ENCODE measurements around the gene TLE2.

DNA sequence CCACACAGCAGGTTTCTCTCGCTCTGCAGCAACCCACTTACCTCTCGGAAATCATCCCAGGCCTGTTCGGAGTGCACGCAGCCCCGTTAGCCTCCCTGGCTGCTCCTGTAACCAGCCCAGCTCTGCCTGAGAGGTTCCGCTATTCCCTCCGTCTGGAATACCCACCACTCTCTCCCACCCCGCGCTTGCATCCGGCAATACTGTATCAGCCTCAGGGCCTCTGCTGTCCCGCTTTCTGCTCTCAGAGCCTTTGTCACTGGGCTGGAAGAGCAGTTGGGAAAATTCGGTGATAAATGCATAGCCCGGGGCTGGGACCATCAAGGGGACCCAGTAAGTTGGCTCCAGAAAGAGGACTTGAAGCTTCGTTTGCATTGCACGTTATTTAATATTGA lies 52.5 kb downstream of the TLE2 start:
- TF ChIP-seq SMC3 (IDR thresholded peaks at IDR 0.05; ENCODE audit: low read depth, low read length) (no peak), CEBPB (IDR thresholded peaks at IDR 0.05; ENCODE audit: low read depth, low read length) (no peak), POLR2A (IDR thresholded peaks at IDR 0.05; ENCODE audit: low read depth, low read length) (no peak), RCOR1 (IDR thresholded peaks at IDR 0.05; ENCODE audit: insufficient replicate concordance, low read length) (no peak), FOS (IDR thresholded peaks at IDR 0.05; ENCODE audit: low read depth, low read length) (no peak), RAD21 (IDR thresholded peaks at IDR 0.05; ENCODE audit: low read length) (no peak)
- TF ChIP-seq, protein P1, sequence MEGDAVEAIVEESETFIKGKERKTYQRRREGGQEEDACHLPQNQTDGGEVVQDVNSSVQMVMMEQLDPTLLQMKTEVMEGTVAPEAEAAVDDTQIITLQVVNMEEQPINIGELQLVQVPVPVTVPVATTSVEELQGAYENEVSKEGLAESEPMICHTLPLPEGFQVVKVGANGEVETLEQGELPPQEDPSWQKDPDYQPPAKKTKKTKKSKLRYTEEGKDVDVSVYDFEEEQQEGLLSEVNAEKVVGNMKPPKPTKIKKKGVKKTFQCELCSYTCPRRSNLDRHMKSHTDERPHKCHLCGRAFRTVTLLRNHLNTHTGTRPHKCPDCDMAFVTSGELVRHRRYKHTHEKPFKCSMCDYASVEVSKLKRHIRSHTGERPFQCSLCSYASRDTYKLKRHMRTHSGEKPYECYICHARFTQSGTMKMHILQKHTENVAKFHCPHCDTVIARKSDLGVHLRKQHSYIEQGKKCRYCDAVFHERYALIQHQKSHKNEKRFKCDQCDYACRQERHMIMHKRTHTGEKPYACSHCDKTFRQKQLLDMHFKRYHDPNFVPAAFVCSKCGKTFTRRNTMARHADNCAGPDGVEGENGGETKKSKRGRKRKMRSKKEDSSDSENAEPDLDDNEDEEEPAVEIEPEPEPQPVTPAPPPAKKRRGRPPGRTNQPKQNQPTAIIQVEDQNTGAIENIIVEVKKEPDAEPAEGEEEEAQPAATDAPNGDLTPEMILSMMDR (conservative IDR thresholded peaks at IDR 0.05; ENCODE audit: low read depth, low read length), result no peak
- TF ChIP-seq, protein P2, sequence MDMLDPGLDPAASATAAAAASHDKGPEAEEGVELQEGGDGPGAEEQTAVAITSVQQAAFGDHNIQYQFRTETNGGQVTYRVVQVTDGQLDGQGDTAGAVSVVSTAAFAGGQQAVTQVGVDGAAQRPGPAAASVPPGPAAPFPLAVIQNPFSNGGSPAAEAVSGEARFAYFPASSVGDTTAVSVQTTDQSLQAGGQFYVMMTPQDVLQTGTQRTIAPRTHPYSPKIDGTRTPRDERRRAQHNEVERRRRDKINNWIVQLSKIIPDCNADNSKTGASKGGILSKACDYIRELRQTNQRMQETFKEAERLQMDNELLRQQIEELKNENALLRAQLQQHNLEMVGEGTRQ (IDR thresholded peaks at IDR 0.05; ENCODE audit: low read depth, low read length), result no peak
